PC-9 (cell line): ENCODE data around the gene OCA2. TPM values are rescaled to one million over a fixed set of nuclear protein-coding genes. Genes with fewer than 3 reads are reported as not detected.
"Not testable (repeated sequence)": the region's sequence is repeated elsewhere in the genome, so short reads cannot be mapped to it uniquely, and the experiment has no call there.

Experiments
- BruUV-seq: library from RNA; stranded (reverse); fragments of 400-500 nt; replicated peaks from 2 replicates; lab custom pipeline; 2021; lab: Mats Ljungman, UMichigan
- CTCF ChIA-PET: fragments of 300-600 bp; sonication (Branson Sonifier 250); formaldehyde crosslinking; loops from one replicate; lab custom pipeline; 2022; ENCODE audit warnings: antibody characterized with exemption; lab: Charles Lee
- POLR2A ChIA-PET: fragments of 300-600 bp; sonication (Branson Sonifier 250); formaldehyde crosslinking; loops from one replicate; lab custom pipeline; 2022; ENCODE audit warnings: antibody characterized with exemption; ENCODE audit not compliant: unreplicated experiment; lab: Charles Lee
- DNase-seq, 2 experiments: peaks; one replicate each; pipeline versions ENCODE4 v3.0.0 to v3.0.0-alpha.2; 2015 to 2022; ENCODE audit warnings: mixed read lengths in 1 of 2
- H2AFZ ChIP-seq: fragments of 200-600 bp; sonication (generic); 2 replicates; pipeline ENCODE4 v1.8.1; 2017; ENCODE audit warnings: antibody characterized with exemption
- H3F3A ChIP-seq: fragments of 200-600 bp; sonication (generic); 2 replicates; pipeline ENCODE4 v1.8.1; 2017; ENCODE audit warnings: antibody characterized with exemption, mild to moderate bottlenecking, low read depth; ENCODE audit not compliant: insufficient read depth
- H3K27ac ChIP-seq: fragments of 200-600 bp; sonication (generic); 2 replicates; pipeline ENCODE4 v1.6.1; 2016; ENCODE audit warnings: mixed run types
- H3K27me3 ChIP-seq: fragments of 200-600 bp; sonication (generic); 2 replicates; pipeline ENCODE4 v1.6.1; 2016; ENCODE audit warnings: low read depth, mixed run types; ENCODE audit not compliant: insufficient read depth
- H3K36me3 ChIP-seq: fragments of 200-600 bp; sonication (generic); 2 replicates; pipeline ENCODE4 v1.6.1; 2016; ENCODE audit warnings: low read depth, mixed run types
- H3K4me1 ChIP-seq: fragments of 200-600 bp; sonication (generic); replicated peaks from 2 replicates; pipeline ENCODE4 v1.6.1; 2016; ENCODE audit warnings: mixed run types; ENCODE audit not compliant: insufficient read depth
- H3K4me2 ChIP-seq: fragments of 200-600 bp; sonication (generic); 2 replicates; pipeline ENCODE4 v1.6.1; 2017; ENCODE audit warnings: mixed run types
- H3K4me3 ChIP-seq: fragments of 200-600 bp; sonication (generic); 2 replicates; pipeline ENCODE4 v1.6.1; 2016; ENCODE audit warnings: mixed run types
- H3K79me2 ChIP-seq: fragments of 200-600 bp; sonication (generic); 2 replicates; pipeline ENCODE4 v1.6.1; 2017; ENCODE audit warnings: low read depth, mixed run types
- H3K9me2 ChIP-seq: fragments of 200-600 bp; sonication (generic); 2 replicates; pipeline ENCODE4 v1.8.1; 2017; ENCODE audit warnings: mild to moderate bottlenecking; ENCODE audit not compliant: insufficient read depth
- H3K9me3 ChIP-seq: fragments of 200-600 bp; sonication (generic); 2 replicates; pipeline ENCODE4 v1.8.1; 2016; ENCODE audit warnings: low read depth; ENCODE audit not compliant: insufficient read depth
- H4K20me1 ChIP-seq: fragments of 200-600 bp; sonication (generic); 2 replicates; pipeline ENCODE4 v1.8.1; 2017; ENCODE audit not compliant: insufficient read depth
- EZH2 ChIP-seq: fragments of 200-600 bp; sonication (generic); IDR thresholded peaks from 2 replicates; pipeline ENCODE4 v1.8.0; 2017; ENCODE audit warnings: antibody characterized with exemption, low read depth
- intact Hi-C: fragments of 100-400 bp; cut with micrococcal nuclease; formaldehyde crosslinking; loops from one replicate; pipeline ENCODE4 v1.10.0; 2022; ENCODE audit not compliant: unreplicated experiment
- total RNA-seq: library from RNA; stranded (reverse); gene quantifications from 2 replicates; pipeline ENCODE4 v1.2.3, GENCODE V29; 2021
- TF ChIP-seq, protein P1 (sequence below): fragments of 200-600 bp; sonication (generic); conservative IDR thresholded peaks from 2 replicates; pipeline ENCODE4 v1.6.1; 2017; ENCODE audit warnings: mixed run types, antibody characterized with exemption, mild to moderate bottlenecking, moderate library complexity

The OCA2 gene
- total RNA-seq, 1 experiment from 2014 or later: not detected

DNA sequence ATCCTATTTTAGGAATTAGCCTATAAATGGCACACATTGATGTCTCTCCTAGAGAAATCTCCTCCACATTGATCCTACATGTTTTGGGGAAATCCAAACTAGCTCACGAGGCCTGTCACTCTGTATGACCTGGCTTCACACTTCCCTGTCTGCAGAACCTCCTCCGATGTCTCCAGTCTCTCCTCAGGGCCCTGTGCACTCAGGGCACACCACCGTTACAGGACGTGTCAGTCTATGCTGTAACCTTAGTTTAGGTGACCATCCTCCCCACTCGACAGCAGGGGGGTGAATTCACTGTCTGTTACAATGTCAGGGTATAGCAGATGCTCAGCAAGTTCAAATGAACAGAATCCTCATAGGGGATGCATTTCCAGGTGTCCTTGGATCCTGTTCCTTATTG, 249.1 kb downstream of the OCA2 start:
- Histone ChIP-seq H3K9me2 (no peaks in the 10 kb centered on the region), H3K4me2 (no peak overlapping the region), H3K79me2 (no peaks in the 10 kb centered on the region), H3K9me3 (no peaks in the 10 kb centered on the region), H3K27ac (no peak overlapping the region), H3K36me3 (no peaks in the 10 kb centered on the region), H2AFZ (no peak overlapping the region), H3K4me3 (no peak overlapping the region), H3K4me1 (no peaks in the 10 kb centered on the region), H3F3A (no peaks in the 10 kb centered on the region), H3K27me3 (peaks cover 13% of the 10 kb centered on the region; the same call in 1 of the 2 replicates), H4K20me1 (no peaks in the 10 kb centered on the region)
- CTCF ChIA-PET: no interaction called here
- BruUV-seq: no TSS peak
- DNase-seq: no peak
- POLR2A ChIA-PET: no interaction called here
- TF ChIP-seq EZH2: no peak
- TF ChIP-seq, protein P1, sequence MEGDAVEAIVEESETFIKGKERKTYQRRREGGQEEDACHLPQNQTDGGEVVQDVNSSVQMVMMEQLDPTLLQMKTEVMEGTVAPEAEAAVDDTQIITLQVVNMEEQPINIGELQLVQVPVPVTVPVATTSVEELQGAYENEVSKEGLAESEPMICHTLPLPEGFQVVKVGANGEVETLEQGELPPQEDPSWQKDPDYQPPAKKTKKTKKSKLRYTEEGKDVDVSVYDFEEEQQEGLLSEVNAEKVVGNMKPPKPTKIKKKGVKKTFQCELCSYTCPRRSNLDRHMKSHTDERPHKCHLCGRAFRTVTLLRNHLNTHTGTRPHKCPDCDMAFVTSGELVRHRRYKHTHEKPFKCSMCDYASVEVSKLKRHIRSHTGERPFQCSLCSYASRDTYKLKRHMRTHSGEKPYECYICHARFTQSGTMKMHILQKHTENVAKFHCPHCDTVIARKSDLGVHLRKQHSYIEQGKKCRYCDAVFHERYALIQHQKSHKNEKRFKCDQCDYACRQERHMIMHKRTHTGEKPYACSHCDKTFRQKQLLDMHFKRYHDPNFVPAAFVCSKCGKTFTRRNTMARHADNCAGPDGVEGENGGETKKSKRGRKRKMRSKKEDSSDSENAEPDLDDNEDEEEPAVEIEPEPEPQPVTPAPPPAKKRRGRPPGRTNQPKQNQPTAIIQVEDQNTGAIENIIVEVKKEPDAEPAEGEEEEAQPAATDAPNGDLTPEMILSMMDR: no peak
- intact Hi-C loops: no loop called here

DNA sequence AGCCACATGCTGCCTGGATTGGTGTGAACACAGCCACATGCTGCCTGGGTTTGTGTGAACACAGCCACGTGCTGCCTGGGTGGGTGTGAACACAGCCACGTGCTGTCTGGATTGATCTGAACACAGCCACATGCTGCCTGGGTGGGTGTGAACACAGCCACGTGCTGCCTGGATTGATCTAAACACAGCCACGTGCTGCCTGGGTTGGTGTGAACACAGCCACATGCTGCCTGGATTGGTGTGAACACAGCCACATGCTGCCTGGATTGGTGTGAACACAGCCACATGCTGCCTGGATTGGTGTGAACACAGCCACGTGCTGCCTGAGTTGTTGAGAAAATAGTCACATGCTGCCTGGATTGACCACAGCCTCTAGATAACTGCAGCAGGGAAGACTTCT, 250.2 kb downstream of the OCA2 start:
- H2AFZ ChIP-seq, H3K36me3 ChIP-seq, intact Hi-C loops, CTCF ChIA-PET, H3F3A ChIP-seq, H3K9me3 ChIP-seq, H3K4me2 ChIP-seq, H3K79me2 ChIP-seq, H3K4me3 ChIP-seq, BruUV-seq, H3K9me2 ChIP-seq, H3K4me1 ChIP-seq, H4K20me1 ChIP-seq, POLR2A ChIA-PET, DNase-seq, H3K27ac ChIP-seq: not testable (repeated sequence)
- peaks cover 13% of the 10 kb centered on the region; the same call in 1 of the 2 replicates for H3K27me3 ChIP-seq

DNA sequence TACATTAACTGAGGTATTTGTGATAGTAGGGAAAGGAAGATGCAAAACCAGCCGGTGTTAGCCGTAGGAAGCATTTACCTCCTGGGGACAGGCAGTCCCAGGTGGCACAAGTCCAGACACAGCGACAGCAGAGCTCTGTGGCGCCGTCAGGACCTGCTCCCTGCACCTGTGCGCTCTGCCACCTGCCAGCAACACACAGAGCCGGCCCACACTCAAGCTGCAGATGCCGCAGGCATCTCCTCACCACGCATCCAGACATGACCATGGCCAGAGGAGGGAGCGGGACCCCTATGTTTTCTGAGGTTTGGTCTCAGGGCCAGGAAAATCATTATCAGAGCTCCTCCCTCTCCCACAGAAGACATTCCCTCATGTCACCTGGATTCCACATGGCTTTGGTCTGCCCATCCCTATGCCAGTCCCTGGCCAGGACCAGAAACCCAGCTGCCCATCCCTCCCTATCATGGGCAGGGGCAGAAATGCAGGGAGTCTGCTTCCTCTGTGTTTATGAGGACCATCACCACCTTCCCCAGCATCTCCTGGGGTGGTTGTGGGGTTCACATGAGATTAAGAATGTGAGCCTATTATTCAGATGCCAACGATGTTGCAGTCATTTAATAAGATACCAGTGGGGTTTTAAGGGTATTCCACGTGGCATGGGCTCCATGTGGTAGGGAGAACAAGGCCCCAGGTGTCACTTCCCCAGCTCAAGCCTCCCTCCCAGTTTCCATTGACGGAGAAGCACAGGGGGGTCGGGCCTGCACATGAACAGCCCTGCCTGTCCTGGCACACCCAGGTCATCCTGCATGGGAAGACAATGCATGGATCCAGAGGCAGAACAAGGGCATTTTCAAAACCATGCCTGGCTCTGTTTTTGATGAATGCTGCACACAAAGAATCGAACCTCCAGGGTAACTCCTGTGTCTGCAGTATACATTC, 251.1 kb downstream of the OCA2 start:
- TF ChIP-seq EZH2: no peak
- TF ChIP-seq, protein P1: no peak
- H3K4me1 ChIP-seq: no peaks in the 10 kb centered on the region
- no peaks in the 10 kb centered on the region for H4K20me1 ChIP-seq
- H3K4me2 ChIP-seq: no peak overlapping the region
- H3K9me2 ChIP-seq: no peaks in the 10 kb centered on the region
- no TSS peak for BruUV-seq
- H3K79me2 ChIP-seq: no peaks in the 10 kb centered on the region
- no peak overlapping the region for H2AFZ ChIP-seq
- POLR2A ChIA-PET: no interaction called here
- no peaks in the 10 kb centered on the region for H3F3A ChIP-seq
- intact Hi-C loops: no loop called here
- no peak for DNase-seq
- H3K27ac ChIP-seq: no peak overlapping the region
- H3K27me3 ChIP-seq: peaks cover 13% of the 10 kb centered on the region; the same call in 1 of the 2 replicates
- no peaks in the 10 kb centered on the region for H3K9me3 ChIP-seq
- no peaks in the 10 kb centered on the region for H3K36me3 ChIP-seq
- H3K4me3 ChIP-seq: no peak overlapping the region
- CTCF ChIA-PET: no interaction called here
